Measurements from ENCODE around the gene ARID1A.

Gene ARID1A

DNA sequence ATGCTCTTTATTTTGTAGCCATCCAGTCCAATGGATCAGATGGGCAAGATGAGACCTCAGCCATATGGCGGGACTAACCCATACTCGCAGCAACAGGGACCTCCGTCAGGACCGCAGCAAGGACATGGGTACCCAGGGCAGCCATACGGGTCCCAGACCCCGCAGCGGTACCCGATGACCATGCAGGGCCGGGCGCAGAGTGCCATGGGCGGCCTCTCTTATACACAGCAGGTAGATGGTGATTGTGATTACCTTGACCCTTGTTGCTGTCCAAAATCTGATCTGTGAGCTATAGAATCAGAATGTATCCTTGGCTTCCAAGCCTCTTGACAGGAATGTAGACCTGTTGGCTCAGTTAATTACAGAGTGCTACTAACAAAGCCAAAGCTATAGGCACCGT lies 33.8 kb downstream of the ARID1A start:
- no CpG with 5 or more reads among the region's 12 CpGs for WGBS (ENCODE audit: extremely low coverage, insufficient coverage, insufficient read length)

DNA sequence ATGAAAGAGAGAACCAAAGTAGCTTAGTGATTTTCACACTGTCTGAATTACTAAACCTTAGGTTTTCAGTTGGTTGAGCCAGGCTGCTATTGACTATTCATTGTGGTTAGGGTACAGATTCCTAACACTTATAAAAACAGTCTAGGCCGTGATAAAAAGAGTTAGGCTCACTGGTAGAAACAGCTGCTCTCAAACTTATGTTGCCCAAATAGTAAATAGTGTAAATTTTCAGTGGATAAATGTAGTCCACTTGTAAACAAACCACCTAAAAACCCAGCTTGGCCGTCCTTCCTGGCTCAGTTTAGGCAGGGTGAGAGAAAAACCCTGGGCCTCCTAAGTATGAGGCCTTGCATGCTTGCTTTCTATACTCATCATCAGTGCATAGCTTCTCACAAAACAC lies 34.9 kb downstream of the ARID1A start:
- no peak overlapping the region for H3K4ac ChIP-seq (ENCODE audit: low read depth, low read length)
- H2BK120ac ChIP-seq (ENCODE audit: insufficient read depth, low read length, poor library complexity): no peak overlapping the region
- H2AFZ ChIP-seq (ENCODE audit: insufficient read depth, low read length, poor library complexity): no peak overlapping the region
- H3K27ac ChIP-seq (ENCODE audit: low read depth, low read length): no peak overlapping the region
- no peak overlapping the region for H2BK12ac ChIP-seq (ENCODE audit: low read length)
- H2BK5ac ChIP-seq (ENCODE audit: low read depth, low read length, poor library complexity): no peak overlapping the region
- no peak overlapping the region for H3K23ac ChIP-seq (ENCODE audit: low read length)
- no peaks in the 10 kb centered on the region for H3K79me1 ChIP-seq (ENCODE audit: low read length)
- no peak overlapping the region for H4K91ac ChIP-seq (ENCODE audit: low read depth, low read length)
- DNase-seq: no peak
- H3K4me2 ChIP-seq (ENCODE audit: low read length): no peak overlapping the region
- H3K18ac ChIP-seq (ENCODE audit: low read length): no peak overlapping the region
- H2AK5ac ChIP-seq (ENCODE audit: low read length): no peak overlapping the region
- H3K27me3 ChIP-seq (ENCODE audit: insufficient read depth, low read length): no peaks in the 10 kb centered on the region
- no peak overlapping the region for H3K14ac ChIP-seq (ENCODE audit: low read length)
- H3K9ac ChIP-seq (ENCODE audit: low read length): no peak overlapping the region
- no peaks in the 10 kb centered on the region for H3K9me3 ChIP-seq (ENCODE audit: insufficient read depth, low read depth, low read length)
- peaks cover 3 to 14% of the 10 kb centered on the region in 2 experiments for H3K4me1 ChIP-seq (ENCODE audit: control insufficient read depth in 1 of 2, insufficient read depth in 2 of 2, low read length in 2 of 2)
- no peak overlapping the region for H4K12ac ChIP-seq (ENCODE audit: low read depth, low read length)
- H3K79me2 ChIP-seq (ENCODE audit: control insufficient read depth, insufficient read depth, low read length, poor library complexity): peaks cover 5% of the 10 kb centered on the region
- H4K8ac ChIP-seq (ENCODE audit: low read depth, low read length): no peak overlapping the region
- peaks cover 18 to 47% of the 10 kb centered on the region in 2 experiments for H3K36me3 ChIP-seq (ENCODE audit: control insufficient read depth in 1 of 2, insufficient read depth in 2 of 2, low read length in 2 of 2)
- WGBS (ENCODE audit: extremely low coverage, insufficient coverage, insufficient read length): no CpG with 5 or more reads among the region's 2 CpGs
- H3K4me3 ChIP-seq (ENCODE audit: low read depth, low read length): no peak overlapping the region

More for the DNA sequence above, 33.8 kb downstream of the ARID1A start:
- H3K14ac ChIP-seq (ENCODE audit: low read length): no peak overlapping the region
- H2BK5ac ChIP-seq (ENCODE audit: low read depth, low read length, poor library complexity): no peak overlapping the region
- H3K4ac ChIP-seq (ENCODE audit: low read depth, low read length): peak overlapping the region; percentile 32
- peaks cover 8% of the 10 kb centered on the region for H3K79me2 ChIP-seq (ENCODE audit: control insufficient read depth, insufficient read depth, low read length, poor library complexity)
- H2AFZ ChIP-seq (ENCODE audit: insufficient read depth, low read length, poor library complexity): no peak overlapping the region
- H3K27ac ChIP-seq (ENCODE audit: low read depth, low read length): no peak overlapping the region
- H3K4me1 ChIP-seq (ENCODE audit: control insufficient read depth in 1 of 2, insufficient read depth in 2 of 2, low read length in 2 of 2): peaks cover 4 to 20% of the 10 kb centered on the region in 2 experiments
- H3K27me3 ChIP-seq (ENCODE audit: insufficient read depth, low read length): no peaks in the 10 kb centered on the region
- no peak overlapping the region for H4K91ac ChIP-seq (ENCODE audit: low read depth, low read length)
- H3K23ac ChIP-seq (ENCODE audit: low read length): no peak overlapping the region
- peak; percentile 55 to 83 for DNase-seq
- H3K36me3 ChIP-seq (ENCODE audit: control insufficient read depth in 1 of 2, insufficient read depth in 2 of 2, low read length in 2 of 2): peaks cover 13 to 39% of the 10 kb centered on the region in 2 experiments
- H3K4me2 ChIP-seq (ENCODE audit: low read length): no peak overlapping the region
- no peak overlapping the region for H4K8ac ChIP-seq (ENCODE audit: low read depth, low read length)
- H3K18ac ChIP-seq (ENCODE audit: low read length): no peak overlapping the region
- H2AK5ac ChIP-seq (ENCODE audit: low read length): no peak overlapping the region
- no peak overlapping the region for H3K9ac ChIP-seq (ENCODE audit: low read length)
- no peak overlapping the region for H4K12ac ChIP-seq (ENCODE audit: low read depth, low read length)
- H2BK120ac ChIP-seq (ENCODE audit: insufficient read depth, low read length, poor library complexity): no peak overlapping the region
- no peak overlapping the region for H2BK12ac ChIP-seq (ENCODE audit: low read length)
- no peak overlapping the region for H3K4me3 ChIP-seq (ENCODE audit: low read depth, low read length)
- no peaks in the 10 kb centered on the region for H3K9me3 ChIP-seq (ENCODE audit: insufficient read depth, low read depth, low read length)
- no peaks in the 10 kb centered on the region for H3K79me1 ChIP-seq (ENCODE audit: low read length)

DNA sequence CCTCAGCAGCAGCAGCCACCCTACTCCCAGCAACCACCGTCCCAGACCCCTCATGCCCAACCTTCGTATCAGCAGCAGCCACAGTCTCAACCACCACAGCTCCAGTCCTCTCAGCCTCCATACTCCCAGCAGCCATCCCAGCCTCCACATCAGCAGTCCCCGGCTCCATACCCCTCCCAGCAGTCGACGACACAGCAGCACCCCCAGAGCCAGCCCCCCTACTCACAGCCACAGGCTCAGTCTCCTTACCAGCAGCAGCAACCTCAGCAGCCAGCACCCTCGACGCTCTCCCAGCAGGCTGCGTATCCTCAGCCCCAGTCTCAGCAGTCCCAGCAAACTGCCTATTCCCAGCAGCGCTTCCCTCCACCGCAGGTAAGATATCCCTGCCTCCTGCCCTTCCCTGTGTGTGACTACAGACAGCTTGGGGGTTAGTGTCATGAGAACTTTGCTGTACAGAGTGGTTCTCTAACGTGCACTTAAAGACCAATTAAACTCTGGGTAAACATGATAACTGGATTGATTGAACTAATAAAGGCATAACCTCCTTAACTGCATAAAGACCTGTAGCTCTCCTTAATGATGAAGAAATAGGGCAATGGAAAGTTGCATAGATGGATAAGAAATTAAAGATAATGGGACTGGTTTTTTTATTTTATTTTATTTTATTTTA lies 35.6 kb downstream of the ARID1A start:
- Histone ChIP-seq H2AK5ac (ENCODE audit: low read length) (no peak overlapping the region), H2BK120ac (ENCODE audit: insufficient read depth, low read length, poor library complexity) (no peak overlapping the region), H3K4ac (ENCODE audit: low read depth, low read length) (peak overlapping the region; percentile 65), H4K91ac (ENCODE audit: low read depth, low read length) (no peak overlapping the region), H3K4me2 (ENCODE audit: low read length) (no peak overlapping the region), H3K14ac (ENCODE audit: low read length) (no peak overlapping the region), H3K23ac (ENCODE audit: low read length) (no peak overlapping the region), H2AFZ (ENCODE audit: insufficient read depth, low read length, poor library complexity) (no peak overlapping the region), H3K18ac (ENCODE audit: low read length) (peak overlapping the region; percentile 19), H3K4me1 (ENCODE audit: control insufficient read depth in 1 of 2, insufficient read depth in 2 of 2, low read length in 2 of 2) (peaks cover 0 to 8% of the 10 kb centered on the region in 2 experiments), H3K79me2 (ENCODE audit: control insufficient read depth, insufficient read depth, low read length, poor library complexity) (peaks cover 4% of the 10 kb centered on the region), H3K27ac (ENCODE audit: low read depth, low read length) (no peak overlapping the region), H4K12ac (ENCODE audit: low read depth, low read length) (no peak overlapping the region), H3K27me3 (ENCODE audit: insufficient read depth, low read length) (no peaks in the 10 kb centered on the region), H3K9ac (ENCODE audit: low read length) (no peak overlapping the region), H2BK5ac (ENCODE audit: low read depth, low read length, poor library complexity) (no peak overlapping the region), H3K79me1 (ENCODE audit: low read length) (no peaks in the 10 kb centered on the region), H2BK12ac (ENCODE audit: low read length) (no peak overlapping the region), H3K9me3 (ENCODE audit: insufficient read depth, low read depth, low read length) (no peaks in the 10 kb centered on the region), H4K8ac (ENCODE audit: low read depth, low read length) (no peak overlapping the region), H3K36me3 (ENCODE audit: control insufficient read depth in 1 of 2, insufficient read depth in 2 of 2, low read length in 2 of 2) (peaks cover 22 to 51% of the 10 kb centered on the region in 2 experiments), H3K4me3 (ENCODE audit: low read depth, low read length) (no peak overlapping the region)
- WGBS (ENCODE audit: extremely low coverage, insufficient coverage, insufficient read length): no CpG with 5 or more reads among the region's 11 CpGs
- DNase-seq: no peak

DNA sequence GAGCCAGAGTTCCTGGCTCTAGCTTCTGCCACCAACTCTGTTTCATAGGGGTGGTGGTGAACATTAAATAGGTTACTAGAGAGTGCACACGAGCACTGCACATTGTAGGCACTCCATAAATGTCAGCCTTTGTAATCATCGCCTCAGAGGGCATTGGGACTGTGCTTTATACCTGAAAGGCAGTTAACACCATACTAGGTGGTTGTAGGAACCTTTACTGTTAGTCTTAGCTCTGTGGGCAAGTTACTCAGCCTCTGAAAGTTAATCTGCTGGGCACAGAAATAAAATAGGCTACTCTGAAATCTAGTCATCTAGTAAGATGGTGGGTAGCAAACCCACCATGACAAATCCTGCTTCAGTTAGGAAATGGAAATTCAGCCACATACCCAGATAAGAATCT lies 37.6 kb downstream of the ARID1A start:
- Histone ChIP-seq H3K23ac (ENCODE audit: low read length) (no peak overlapping the region), H4K12ac (ENCODE audit: low read depth, low read length) (no peak overlapping the region), H3K79me2 (ENCODE audit: control insufficient read depth, insufficient read depth, low read length, poor library complexity) (no peaks in the 10 kb centered on the region), H3K36me3 (ENCODE audit: control insufficient read depth in 1 of 2, insufficient read depth in 2 of 2, low read length in 2 of 2) (peaks cover 30 to 60% of the 10 kb centered on the region in 2 experiments), H3K27ac (ENCODE audit: low read depth, low read length) (no peak overlapping the region), H3K79me1 (ENCODE audit: low read length) (no peaks in the 10 kb centered on the region), H4K8ac (ENCODE audit: low read depth, low read length) (no peak overlapping the region), H3K4me1 (ENCODE audit: control insufficient read depth in 1 of 2, insufficient read depth in 2 of 2, low read length in 2 of 2) (peaks cover 0 to 3% of the 10 kb centered on the region in 2 experiments), H4K91ac (ENCODE audit: low read depth, low read length) (no peak overlapping the region), H2BK120ac (ENCODE audit: insufficient read depth, low read length, poor library complexity) (no peak overlapping the region), H2AK5ac (ENCODE audit: low read length) (no peak overlapping the region), H3K9ac (ENCODE audit: low read length) (no peak overlapping the region), H3K18ac (ENCODE audit: low read length) (peak overlapping the region; percentile 33), H3K4me2 (ENCODE audit: low read length) (no peak overlapping the region), H3K9me3 (ENCODE audit: insufficient read depth, low read depth, low read length) (no peaks in the 10 kb centered on the region), H3K27me3 (ENCODE audit: insufficient read depth, low read length) (no peaks in the 10 kb centered on the region), H3K4ac (ENCODE audit: low read depth, low read length) (peak overlapping the region; percentile 46), H3K14ac (ENCODE audit: low read length) (no peak overlapping the region), H3K4me3 (ENCODE audit: low read depth, low read length) (no peak overlapping the region), H2AFZ (ENCODE audit: insufficient read depth, low read length, poor library complexity) (no peak overlapping the region), H2BK12ac (ENCODE audit: low read length) (no peak overlapping the region), H2BK5ac (ENCODE audit: low read depth, low read length, poor library complexity) (no peak overlapping the region)
- no CpG with 5 or more reads among the region's 2 CpGs for WGBS (ENCODE audit: extremely low coverage, insufficient coverage, insufficient read length)
- no peak for DNase-seq

Data from trophoblast cell (in vitro differentiated cells and primary cell).